ENCODE results near the gene SMDT1. TPM values are rescaled to one million over a fixed set of nuclear protein-coding genes. Genes with fewer than 3 reads are reported as not detected.
"Not testable (repeated sequence)": the region's sequence is repeated elsewhere in the genome, so short reads cannot be mapped to it uniquely, and the experiment has no call there.

The SMDT1 gene
- total RNA-seq, 1 donor from 2014 or later: 71.7 TPM

DNA sequence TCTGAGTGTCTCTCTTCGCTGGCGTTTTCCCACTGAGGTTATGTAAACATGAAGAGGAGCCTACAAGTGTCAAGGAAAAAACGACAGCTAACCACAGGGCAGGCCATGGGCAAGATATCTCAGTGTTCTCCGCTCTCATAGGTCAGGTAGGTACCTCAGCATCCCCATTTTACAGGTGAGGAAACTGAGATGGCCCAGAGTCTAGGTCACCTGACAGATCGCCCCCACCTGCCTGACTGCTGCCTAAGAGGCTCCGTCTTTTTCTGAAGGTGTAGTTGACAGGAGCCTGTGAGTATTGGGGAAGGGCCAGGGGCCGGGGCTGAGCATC, 11.9 kb downstream of the SMDT1 start:
- no peaks in the 10 kb centered on the region for H3K9me3 Mint-ChIP-seq (ENCODE audit: low read depth)
- DNase-seq (ENCODE audit: low spot score, unreplicated experiment): no peak

DNA sequence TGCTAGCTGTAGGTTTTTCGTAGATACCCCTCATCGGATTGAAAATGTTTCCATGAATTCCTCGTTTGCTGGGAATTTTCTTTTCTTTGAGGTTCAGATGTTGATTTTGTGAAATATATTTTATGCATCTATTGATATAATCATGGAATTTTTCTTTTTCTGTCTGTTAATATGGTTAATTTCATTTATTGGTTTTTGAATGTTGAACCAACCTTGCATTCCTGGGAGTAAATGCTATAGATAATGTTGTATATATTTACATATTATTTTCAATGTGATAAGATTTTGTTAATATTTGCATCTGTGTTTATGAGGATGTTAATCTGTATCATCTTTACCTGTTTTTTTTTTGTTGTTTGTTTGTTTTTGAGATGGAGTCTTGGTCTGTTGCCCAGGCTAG, 21.7 kb downstream of the SMDT1 start:
- H3K36me3 Mint-ChIP-seq (ENCODE audit: insufficient read depth): peaks cover 20% of the 10 kb centered on the region
- H3K4me3 Mint-ChIP-seq (ENCODE audit: low read depth): no peak overlapping the region
- no peak for DNase-seq (ENCODE audit: low spot score, unreplicated experiment)
- H3K27me3 Mint-ChIP-seq: no peaks in the 10 kb centered on the region
- no peak overlapping the region for H3K27ac Mint-ChIP-seq
- TF ChIP-seq, protein P1, sequence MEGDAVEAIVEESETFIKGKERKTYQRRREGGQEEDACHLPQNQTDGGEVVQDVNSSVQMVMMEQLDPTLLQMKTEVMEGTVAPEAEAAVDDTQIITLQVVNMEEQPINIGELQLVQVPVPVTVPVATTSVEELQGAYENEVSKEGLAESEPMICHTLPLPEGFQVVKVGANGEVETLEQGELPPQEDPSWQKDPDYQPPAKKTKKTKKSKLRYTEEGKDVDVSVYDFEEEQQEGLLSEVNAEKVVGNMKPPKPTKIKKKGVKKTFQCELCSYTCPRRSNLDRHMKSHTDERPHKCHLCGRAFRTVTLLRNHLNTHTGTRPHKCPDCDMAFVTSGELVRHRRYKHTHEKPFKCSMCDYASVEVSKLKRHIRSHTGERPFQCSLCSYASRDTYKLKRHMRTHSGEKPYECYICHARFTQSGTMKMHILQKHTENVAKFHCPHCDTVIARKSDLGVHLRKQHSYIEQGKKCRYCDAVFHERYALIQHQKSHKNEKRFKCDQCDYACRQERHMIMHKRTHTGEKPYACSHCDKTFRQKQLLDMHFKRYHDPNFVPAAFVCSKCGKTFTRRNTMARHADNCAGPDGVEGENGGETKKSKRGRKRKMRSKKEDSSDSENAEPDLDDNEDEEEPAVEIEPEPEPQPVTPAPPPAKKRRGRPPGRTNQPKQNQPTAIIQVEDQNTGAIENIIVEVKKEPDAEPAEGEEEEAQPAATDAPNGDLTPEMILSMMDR (IDR thresholded peaks at IDR 0.05; ENCODE audit: unreplicated experiment): no peak
- H3K4me1 Mint-ChIP-seq (ENCODE audit: low read depth): no peaks in the 10 kb centered on the region
- peaks cover 18% of the 10 kb centered on the region for H3K9me3 Mint-ChIP-seq (ENCODE audit: low read depth)

More for the DNA sequence above, 11.9 kb downstream of the SMDT1 start:
- Mint-ChIP-seq H3K36me3 (ENCODE audit: insufficient read depth) (peaks cover 12% of the 10 kb centered on the region), H3K27ac (peak overlapping the region; percentile 100), H3K27me3 (no peaks in the 10 kb centered on the region), H3K4me1 (ENCODE audit: low read depth) (peaks cover 5% of the 10 kb centered on the region), H3K4me3 (ENCODE audit: low read depth) (peak overlapping the region; percentile 98)
- TF ChIP-seq, protein P1 (IDR thresholded peaks at IDR 0.05; ENCODE audit: unreplicated experiment): no peak

DNA sequence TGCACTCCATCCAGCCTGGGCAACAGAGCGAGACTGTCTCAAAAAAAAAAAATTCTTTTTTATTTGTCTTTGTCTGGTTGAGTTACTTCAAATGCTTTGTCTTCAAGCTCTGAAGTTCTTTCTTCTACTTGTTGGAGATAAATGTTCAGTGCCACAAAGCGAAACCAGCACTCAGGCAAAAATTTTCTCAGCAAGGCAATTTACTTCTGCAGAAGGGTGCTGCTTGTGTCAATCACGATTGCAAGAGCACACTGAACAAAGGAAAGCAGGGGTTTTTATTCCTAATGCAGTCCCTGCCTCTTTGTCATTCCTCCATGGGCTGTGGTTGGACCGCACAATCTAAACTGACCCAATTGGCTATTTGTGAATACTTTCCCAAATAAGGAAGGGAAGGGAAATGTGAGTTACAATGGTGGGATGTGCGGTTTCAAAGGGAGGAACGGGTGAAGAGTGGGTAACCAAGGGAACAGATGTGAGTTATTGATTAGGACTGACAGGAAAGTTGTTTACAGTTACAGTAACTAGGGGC, 24.9 kb downstream of the SMDT1 start:
- peaks cover 18% of the 10 kb centered on the region for H3K36me3 Mint-ChIP-seq (ENCODE audit: insufficient read depth)
- peaks cover 11% of the 10 kb centered on the region for H3K27me3 Mint-ChIP-seq
- H3K4me3 Mint-ChIP-seq (ENCODE audit: low read depth); DNase-seq (ENCODE audit: low spot score, unreplicated experiment); H3K27ac Mint-ChIP-seq; H3K4me1 Mint-ChIP-seq (ENCODE audit: low read depth): not testable (repeated sequence)
- peaks cover 15% of the 10 kb centered on the region for H3K9me3 Mint-ChIP-seq (ENCODE audit: low read depth)

DNA sequence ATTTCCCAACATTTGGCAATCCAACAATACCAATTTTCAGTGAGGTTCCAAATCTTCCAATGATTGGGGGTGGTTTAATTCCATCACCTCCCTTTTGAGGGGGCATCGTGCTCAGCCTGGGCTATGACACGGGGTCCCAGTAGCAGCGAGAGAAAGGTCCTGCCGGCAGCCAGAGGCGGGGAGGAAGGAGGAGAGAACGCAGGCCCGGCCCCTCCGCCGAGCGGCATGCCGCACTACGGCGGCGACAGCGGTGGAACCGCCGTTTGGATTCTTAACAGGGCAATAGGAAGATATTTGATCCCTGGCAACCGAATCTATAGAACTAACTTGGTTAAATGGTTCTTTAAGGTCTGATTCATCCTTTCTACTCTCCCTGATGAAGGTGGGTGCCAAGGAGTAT, 29.3 kb downstream of the SMDT1 start:
- peaks cover 7% of the 10 kb centered on the region for H3K4me1 Mint-ChIP-seq (ENCODE audit: low read depth)
- peaks cover 13% of the 10 kb centered on the region for H3K27me3 Mint-ChIP-seq
- peaks cover 4% of the 10 kb centered on the region for H3K9me3 Mint-ChIP-seq (ENCODE audit: low read depth)
- H3K4me3 Mint-ChIP-seq (ENCODE audit: low read depth): no peak overlapping the region
- peaks cover 3% of the 10 kb centered on the region for H3K36me3 Mint-ChIP-seq (ENCODE audit: insufficient read depth)
- no peak for DNase-seq (ENCODE audit: low spot score, unreplicated experiment)
- TF ChIP-seq, protein P1 (IDR thresholded peaks at IDR 0.05; ENCODE audit: unreplicated experiment): no peak
- no peak overlapping the region for H3K27ac Mint-ChIP-seq

DNA sequence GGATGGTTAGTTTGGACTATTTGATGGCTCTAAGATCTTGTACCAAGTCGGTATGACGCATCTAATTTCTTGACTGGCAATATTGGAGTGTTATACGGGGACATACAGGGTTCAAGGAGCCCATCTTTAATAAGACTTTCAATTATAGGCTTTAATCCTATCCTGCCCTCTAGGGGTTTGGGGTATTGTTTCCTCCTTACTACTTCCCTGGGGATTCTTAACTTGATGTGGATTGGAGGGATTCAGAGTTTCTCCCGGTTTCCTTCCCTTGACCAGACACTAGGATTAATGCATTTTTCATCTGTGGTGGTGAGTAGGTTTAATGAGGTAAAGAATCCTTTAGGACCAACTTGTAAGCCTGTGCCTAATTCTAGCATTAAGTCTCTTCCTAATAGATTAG, 32.3 kb downstream of the SMDT1 start:
- H3K4me3 Mint-ChIP-seq (ENCODE audit: low read depth): no peak overlapping the region
- H3K4me1 Mint-ChIP-seq (ENCODE audit: low read depth): peaks cover 7% of the 10 kb centered on the region
- TF ChIP-seq, protein P1 (IDR thresholded peaks at IDR 0.05; ENCODE audit: unreplicated experiment): no peak
- H3K27ac Mint-ChIP-seq: no peak overlapping the region
- peaks cover 13% of the 10 kb centered on the region for H3K27me3 Mint-ChIP-seq
- no peak for DNase-seq (ENCODE audit: low spot score, unreplicated experiment)
- peaks cover 12% of the 10 kb centered on the region for H3K9me3 Mint-ChIP-seq (ENCODE audit: low read depth)
- peaks cover 6% of the 10 kb centered on the region for H3K36me3 Mint-ChIP-seq (ENCODE audit: insufficient read depth)

DNA sequence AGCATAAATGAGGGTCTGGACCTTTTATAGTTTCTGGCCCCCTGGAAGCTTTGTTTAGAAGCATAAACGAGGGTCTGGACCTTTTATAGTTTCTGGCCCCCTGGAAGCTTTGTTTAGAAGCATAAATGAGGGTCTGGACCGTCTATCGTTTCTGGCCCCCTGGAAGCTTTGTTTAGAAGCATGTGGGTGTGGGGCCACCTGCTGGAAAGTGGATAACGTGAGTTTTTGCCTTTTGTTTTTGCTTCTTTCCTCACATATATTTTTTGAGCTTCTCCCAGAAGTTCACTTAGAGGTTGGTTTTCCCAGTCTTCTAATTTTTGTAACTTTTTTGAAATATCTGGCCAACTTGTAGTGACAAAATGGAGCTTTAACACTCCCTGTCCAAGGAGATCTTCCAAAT, 33.3 kb downstream of the SMDT1 start:
- Mint-ChIP-seq H3K9me3 (ENCODE audit: low read depth) (peaks cover 12% of the 10 kb centered on the region), H3K27me3 (peaks cover 13% of the 10 kb centered on the region)
- H3K36me3 Mint-ChIP-seq (ENCODE audit: insufficient read depth); DNase-seq (ENCODE audit: low spot score, unreplicated experiment); H3K4me1 Mint-ChIP-seq (ENCODE audit: low read depth); H3K27ac Mint-ChIP-seq; H3K4me3 Mint-ChIP-seq (ENCODE audit: low read depth): not testable (repeated sequence)
- TF ChIP-seq, protein P1 (IDR thresholded peaks at IDR 0.05; ENCODE audit: unreplicated experiment): peak; percentile 33

Data from progenitor cell of endocrine pancreas (in vitro differentiated cells).